HG03196 (cell line): Measurements from ENCODE around the gene RINL.
"Not testable (repeated sequence)": the region's sequence is repeated elsewhere in the genome, so short reads cannot be mapped to it uniquely, and the experiment has no call there.

Experiments
- ATAC-seq: cut with Tn5 transposase; IDR thresholded peaks from one replicate; pipeline ENCODE4 v1.9.1; 2021; ENCODE audit not compliant: unreplicated experiment

Gene RINL

DNA sequence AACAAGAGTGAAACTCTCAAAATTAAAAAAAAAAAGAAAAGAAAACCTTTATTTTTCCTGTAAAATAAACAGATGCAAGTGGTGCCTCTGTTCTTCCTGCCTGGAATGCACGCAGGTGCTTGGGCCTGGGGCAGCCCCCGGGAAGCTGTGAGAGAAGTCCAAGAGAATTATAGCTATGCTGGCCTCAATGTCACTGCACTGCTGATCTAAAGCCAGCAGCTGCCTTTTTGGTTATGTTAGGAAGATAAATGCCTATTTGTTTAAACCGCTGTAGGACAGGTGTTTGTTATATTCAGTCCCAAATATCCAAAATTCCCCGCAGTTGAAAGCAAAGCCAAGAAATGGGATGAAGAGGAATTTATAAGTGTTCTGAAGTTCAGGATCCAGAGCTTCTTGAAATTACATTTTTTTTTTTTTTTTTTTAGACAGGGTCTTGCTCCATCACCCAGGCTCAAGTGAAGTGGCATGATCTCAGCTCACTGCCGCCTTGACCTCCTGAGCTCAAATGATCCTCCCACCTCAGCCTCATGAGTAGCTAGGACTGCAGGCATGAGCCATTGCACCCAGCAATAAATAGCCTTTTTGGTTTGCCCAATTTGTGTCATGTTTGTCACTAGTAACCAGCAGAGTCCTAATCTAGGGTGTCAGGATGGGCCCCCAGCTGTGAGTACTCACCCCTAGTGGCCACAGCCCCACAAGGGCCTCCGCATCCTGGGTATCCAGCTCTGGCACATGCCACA is 2.2 kb downstream of the RINL start:
- no peak for ATAC-seq

DNA sequence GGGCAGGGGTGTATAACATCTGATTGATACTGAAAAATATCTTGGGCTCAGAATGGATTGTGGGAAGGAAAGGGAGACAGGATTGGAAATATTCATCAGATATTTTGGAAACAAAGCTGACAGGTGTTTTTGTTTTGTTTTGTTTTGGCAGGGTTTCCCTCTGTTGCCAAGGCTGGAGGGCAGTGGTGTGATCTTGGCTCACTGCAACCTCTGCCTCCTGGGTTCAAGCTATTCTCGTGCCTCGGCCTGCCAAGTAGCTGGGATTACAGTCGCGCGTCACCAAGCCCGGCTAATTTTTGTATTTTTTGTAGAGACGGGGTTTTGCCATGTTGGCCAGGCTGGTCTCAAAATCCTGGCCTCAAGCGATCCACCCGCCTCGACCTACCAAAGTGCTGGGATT is 4.7 kb downstream of the RINL start:
- ATAC-seq = not testable (repeated sequence)

DNA sequence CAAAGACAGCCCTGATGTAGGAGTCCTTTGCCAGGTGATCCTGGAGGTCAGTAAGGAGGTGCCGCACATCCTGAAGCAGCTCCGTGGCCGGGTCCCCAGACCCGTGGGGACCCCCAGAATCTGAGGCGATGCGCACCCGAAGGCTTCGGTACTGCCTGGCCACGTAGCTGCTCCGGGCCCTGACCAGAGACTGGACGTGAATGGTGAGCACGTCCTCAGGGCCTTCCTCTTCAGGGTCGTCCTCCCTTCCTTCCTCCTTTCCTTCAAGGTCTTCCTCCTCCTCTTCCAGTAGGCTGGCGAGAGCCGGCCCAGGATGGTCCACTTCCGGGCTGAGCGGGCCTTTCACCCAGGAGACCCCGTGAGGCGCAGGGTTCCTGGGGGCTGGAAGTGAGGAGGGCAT is 7.5 kb downstream of the RINL start:
- no peak for ATAC-seq

DNA sequence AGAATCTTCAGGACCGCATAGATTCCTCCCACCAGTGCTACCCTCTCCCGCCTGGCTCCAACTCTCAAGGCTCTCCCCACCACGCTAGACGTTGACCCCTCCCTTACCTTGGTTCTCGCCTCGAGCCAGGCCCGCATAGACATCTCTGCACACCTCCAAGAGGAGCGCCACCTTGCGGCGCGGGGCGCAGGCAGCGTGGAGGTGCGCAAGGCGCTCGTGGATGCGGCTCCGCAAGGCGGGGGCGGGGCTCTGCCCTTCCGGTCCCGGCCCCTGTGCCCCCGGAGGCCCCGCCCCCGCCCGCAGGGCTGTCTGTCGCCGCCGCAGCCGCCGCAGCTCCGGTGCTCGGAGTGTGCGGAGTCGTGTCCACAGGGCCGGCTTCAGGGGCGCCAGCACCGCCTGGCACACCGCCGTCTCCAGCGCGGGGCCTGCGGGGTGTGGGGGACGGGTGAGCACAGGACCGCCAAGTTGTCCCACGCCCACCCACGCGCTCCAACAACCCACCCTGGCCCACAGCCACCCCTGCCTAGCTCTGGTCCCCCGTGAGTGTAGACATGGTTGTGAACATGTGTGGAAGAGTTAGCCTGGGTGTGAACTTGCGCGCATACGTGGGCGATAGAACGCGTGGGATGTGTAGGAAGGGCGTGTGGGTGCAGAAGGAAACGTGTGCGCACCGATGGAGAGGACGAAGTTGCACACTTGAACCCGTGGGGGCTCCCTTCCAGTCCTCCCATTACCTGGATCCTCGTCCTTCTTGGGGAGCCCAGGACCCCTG is 8.1 kb downstream of the RINL start:
- ATAC-seq = peak; percentile 46

DNA sequence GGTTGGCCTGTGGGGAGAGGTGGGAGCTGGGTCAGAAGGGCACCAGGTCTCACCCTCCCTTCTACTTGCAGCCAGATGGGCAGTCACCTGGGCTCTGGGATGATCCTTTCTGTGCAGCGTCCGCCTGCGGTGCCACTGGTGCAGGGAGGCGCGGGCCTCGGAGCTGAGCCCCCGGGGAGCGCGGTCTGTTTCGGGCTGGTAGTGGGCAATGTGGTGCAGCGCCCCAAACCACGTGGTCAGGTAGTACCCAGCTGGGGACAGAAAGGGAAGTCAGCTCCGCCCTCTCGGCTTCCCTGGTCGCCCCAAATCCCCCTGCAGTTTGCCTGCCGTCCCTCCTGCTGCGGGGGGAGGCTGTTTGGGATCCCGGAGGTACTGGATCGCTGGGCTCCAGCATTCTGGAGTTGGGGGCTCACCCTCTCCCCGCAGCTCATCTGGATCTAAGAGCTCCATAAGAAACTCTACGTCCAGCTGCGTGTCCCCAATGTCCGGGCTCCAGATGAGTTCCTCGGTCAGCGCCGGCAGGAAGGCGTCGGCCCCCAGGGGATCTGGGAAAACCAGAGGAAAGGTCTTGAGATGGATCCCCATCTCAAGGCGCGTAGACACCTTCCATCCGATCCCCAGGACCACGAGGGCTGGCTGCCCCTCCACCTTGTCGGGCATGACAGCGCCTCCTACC is 8.8 kb downstream of the RINL start:
- no peak for ATAC-seq

DNA sequence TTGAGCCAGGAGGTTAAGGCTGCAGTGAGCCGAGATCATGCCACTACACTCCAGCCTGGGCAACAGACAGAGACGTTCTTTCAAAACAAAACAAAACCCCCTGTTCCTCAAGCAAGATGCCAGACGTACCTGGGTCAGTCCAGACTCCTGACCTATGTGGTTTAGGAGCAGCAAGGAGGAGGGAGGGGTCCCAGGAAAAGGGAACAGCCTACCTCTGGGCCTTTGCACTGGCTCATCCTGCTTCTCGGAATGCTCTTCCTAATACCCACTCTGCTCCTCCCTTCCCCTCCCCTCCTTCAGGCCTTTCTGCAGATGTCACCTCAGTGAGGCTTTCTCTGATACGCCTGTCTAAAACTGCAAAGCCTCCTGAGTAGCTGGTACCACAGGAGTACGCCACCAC is 9.5 kb downstream of the RINL start:
- ATAC-seq = no peak

DNA sequence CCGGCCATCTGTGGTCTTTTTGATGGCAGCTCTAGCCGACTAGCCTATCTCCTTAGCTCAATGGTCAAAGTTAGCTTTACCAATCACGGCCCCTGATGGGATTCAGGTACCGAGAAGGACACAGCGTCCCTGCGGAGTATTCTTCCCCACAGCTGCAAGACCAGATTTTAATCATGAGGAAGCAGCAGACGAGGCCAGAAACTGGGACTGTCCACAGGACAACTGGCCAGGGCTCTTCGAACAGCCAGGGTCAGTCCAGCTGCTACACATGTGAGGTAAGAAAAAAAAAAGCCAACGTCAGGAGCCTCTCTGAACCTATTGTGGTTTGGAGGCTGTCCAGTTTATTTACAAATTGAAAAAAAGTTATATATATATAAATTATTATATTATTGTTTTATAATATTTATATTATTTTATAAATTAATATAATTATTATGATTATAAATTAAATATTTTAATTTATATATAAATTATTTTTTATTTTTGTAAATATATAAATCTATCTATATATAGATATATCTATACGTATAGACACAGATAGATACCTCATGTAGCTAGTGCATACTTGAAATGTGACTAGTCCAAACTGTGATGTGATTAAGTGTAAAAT is 10.8 kb downstream of the RINL start:
- ATAC-seq = no peak

DNA sequence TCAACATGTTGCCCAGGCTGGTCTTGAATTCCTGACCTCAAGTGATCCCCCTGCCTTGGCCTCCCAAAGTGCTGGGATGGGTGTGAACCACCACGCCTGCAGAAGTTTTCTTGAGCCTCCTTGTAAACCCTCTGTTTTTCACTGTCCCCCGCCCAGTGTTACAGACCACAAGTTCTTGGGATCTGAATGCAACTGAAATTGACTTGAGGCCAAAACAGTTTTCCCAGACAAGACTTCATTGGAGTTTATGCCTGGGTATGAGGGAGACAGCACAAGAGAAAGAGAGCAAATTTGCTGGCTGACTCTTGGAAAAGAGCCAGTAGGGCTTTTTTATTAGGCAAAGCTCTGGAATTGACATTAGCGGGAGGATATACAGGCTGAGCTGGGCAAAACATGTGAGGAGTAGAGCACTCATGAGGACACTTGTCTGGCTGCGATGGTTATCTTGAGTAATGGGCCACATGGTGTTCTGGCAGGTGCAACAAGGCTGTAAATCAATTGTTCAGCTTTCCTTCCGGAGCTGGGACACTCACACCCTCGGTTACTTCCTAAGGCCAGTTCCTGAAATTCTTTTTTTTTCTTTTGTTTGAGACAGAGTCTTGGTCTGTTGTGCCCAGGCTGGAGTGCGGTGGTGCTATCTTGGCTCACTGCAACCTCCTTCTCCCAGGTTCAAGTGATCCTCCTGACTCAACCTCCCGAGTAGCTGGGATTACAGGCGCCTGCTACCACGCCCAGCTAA is 15.6 kb downstream of the RINL start:
- no peak for ATAC-seq

DNA sequence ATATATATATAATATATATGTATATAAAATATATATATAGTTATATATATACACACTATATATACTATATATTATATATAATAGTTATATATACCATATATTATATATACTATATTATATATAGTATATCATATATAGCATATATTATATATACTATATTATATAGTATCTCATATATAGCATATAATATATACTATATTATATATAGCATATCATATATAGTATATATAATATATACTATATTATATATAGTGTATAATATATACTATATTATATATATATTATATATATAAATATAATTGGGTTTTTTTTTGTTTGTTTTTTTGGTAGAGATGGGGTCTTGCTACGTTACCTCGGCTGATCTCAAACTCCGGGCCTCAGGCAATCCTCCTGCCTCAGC is 16.7 kb downstream of the RINL start:
- ATAC-seq = no peak

DNA sequence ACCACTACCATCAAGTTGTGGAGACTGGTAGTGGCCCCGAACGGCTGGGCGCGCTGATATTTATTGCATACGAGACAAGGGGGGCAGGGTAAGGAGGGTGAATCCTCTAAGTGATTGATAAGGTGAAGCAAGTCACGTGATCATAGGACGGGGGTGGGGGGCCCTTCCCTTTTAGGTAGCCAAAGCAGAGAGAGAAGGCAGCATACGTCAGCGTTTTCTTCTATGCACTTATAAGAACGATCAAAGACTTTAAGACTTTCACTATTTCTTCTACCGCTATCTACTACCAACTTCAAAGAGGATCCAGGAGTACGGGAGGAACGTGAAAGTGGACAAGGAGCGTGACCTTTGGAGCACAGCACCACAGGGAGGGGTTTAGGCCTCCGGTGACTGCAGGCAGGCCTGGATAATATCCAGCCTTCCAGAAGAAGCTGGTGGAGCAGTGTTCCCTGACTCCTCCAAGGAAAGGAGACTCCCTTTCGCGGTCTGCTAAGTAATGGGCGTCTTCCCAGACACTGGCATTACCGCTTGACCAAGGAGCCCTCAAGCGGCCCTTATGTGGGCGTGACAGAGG is 18.4 kb downstream of the RINL start:
- not testable (repeated sequence) for ATAC-seq

DNA sequence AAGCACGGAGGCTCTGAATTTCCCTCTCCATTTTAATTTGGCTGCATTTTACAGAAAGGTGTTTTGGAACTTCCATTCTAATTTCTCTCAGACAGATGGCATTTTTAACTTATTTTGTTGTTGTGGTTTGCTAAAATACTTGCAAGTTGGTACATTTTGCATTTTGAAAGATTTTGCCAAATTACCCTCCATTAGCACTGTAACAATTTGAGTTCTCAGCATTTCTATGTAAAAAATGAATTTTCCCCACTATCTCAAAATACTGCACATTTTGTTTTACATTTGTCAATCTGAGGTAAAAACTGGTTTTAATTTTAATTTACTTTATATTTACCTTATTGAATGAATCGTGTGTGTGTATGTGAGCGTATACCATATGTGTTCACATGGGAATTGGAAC is 21.3 kb downstream of the RINL start:
- ATAC-seq = no peak

DNA sequence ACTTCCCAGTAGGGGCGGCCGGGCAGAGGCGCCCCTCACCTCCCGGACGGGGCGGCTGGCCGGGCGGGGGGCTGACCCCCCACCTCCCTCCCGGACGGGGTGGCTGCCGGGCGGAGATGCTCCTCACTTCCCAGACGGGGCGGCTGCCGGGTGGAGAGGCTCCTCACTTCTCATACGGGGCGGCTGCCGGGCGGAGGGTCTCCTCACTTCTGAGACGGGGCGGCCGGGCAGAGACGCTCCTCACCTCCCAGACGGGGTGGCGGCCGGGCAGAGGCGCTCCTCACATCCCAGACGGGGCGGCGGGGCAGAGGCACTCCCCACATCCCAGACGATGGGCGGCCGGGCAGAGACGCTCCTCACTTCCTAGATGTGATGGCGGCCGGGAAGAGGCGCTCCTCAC is 22.3 kb downstream of the RINL start:
- ATAC-seq = not testable (repeated sequence)

DNA sequence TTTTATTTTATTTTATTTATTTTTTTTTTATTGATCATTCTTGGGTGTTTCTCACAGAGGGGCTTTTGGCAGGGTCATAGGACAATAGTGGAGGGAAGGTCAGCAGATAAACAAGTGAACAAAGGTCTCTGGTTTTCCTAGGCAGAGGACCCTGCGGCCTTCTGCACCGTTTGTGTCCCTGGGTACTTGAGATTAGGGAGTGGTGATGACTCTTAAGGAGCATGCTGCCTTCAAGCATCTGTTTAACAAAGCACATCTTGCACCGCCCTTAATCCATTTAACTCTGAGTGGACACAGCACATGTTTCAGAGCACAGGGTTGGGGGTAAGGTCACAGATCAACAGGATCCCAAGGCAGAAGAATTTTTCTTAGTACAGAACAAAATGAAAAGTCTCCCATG is 23.1 kb downstream of the RINL start:
- not testable (repeated sequence) for ATAC-seq

DNA sequence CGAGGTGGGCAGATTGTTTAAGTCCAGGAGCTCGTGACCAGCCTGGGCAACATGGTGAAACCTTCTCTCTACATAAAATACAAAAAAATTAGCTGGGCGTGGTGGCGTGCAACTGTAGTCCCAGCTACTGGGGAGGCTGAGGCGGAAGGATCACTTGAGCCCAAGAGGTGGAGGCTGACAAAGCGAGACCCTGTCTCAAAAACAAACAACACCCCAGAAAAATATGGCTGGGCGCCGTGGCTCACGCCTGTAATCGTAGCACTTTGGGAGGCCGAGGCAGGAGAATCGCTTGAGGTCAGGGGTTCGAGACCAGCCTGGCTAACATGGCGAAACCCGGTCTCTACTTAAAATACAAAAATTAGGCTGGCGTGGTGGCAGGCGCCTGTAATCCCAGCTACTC is 24.9 kb downstream of the RINL start:
- no peak for ATAC-seq

DNA sequence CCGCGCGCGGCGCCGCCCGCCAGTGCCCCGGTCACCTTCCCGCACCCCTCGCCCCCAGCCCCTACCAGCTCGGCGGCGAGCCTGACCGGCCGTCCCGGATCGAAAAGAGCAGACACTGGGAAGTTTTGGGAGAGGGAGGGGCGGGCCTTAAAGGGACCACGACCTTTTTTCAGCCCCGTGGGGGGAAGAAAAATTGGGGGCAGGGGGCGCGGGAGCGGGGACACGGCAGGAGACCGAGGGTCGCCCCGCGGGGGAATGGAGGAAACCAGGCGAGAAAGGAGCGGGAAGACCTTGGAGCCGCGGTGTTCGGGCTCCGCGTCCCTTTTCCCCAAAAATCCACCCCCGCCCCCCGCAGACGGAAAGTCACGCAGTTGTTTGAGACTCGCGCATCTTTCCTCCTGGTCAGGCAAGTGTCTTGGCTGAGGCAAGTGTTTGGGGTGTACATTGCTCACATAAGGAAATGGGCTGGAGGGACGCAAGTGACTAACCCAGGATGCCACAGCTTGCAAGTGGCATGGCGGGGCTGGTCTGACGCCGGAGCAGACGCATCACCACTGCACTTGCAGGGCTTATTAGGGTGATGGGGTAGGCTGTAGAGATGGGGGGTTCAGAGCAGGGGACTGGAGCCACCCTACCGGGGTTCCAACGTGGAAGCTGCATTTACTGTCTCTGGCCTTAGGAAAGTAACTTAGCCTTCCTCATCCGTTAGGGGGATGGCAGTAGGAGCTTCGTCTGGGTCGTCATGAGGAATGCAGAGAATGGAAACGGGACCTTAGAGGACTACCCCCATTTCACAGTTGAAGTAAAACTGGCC is 25.6 kb downstream of the RINL start:
- ATAC-seq = no peak

DNA sequence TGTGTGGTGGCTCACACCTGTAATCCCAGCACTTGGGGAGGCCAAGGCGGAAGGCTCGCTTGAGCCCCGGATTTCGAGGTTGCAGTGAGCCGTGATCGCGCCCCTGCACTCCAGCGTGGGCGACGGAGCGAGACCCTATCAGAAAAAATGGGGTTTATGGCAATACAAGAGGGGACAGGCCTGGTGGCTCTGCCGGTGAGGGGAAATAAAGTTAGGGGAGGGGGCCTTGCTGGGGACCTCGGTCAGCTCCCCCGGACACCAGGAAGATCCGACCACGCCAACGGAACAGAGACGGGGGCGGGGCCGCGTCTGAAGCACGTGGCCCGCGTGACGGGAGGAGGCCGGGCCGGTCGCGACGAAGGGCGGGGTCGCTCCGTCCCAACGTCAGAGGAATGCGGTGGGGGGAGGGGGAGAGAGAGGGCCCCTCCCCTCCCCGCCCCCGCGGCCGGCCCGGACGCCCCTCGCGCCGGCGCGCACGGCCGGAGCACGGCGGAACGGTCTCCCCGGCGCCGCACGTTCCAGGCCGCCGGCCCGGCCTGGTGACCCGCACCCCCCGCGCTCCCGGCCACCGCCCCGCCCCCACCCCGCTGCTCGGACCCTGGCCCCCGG is 26.3 kb downstream of the RINL start:
- ATAC-seq = peak; percentile 16

DNA sequence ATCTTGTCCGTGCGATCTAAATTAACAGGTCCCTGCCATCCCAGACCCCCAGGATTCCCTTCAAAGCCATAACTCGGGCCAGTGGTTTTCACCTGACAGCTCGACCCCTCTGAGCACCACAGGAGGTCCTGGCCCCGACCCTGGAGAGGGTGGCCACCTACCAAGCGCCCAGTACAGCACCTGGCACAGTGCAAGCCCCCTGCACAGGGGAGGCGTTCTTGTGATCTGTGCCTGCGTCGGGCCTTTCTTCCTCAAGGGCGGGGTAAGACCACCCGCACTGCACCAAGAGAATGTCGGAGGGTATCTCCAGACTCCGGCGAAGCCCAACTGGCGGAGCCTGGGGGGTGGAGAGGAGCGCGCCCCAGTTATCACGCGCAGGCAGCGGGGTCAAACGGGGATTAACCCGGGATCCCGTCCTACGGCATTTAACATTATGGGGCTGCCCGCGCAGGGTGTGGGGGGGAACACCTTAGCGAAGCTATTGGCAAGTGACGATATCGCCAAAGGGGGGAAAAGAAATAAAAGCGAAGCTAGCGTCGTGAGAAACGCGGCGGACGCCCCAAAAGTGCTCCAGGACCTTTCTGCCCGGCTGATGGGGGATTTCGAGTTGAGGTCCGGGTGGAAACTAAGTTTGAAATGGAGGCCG is 27.0 kb downstream of the RINL start:
- ATAC-seq = no peak

DNA sequence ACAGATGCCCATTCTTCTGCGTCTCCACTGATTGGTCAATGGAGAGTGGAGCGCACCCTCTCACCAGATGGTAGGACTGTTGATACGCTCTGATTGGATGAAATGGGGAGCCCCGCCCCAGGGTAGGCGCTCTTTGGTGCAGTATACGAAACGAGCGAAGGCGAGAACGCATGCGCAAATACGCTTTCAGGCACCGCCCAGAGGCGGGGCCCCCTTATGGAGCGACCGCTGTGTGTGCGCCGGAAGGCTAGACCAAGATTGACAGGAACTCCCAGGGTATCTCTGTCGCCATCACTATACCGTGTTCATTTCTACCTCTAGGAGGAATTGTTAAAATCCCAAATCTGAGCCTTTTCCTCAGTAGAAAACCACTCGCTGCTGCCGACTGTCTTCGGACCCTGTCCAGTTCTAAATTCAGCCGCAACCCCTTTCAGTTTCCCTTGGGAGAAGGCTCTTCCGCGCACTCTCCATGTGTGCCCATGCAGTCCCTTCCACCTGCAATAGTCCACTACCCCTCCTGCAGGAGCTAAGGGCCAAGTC is 27.6 kb downstream of the RINL start:
- ATAC-seq = peak; percentile 63
